GM12874 (cell line): ENCODE results near the gene TTF2.

Experiments used
- CTCF ChIP-seq: IDR thresholded peaks from 2 replicates; pipeline ENCODE4 v1.5.1; 2011; ENCODE audit warnings: low read depth, mild to moderate bottlenecking, control low read depth, low read length, moderate library complexity; ENCODE audit not compliant: insufficient read depth

The TTF2 gene

GRCh38 chr1:117114877-117115276 is 54.8 kb downstream of the TTF2 start:
- TF ChIP-seq CTCF, result no peak

GRCh38 chr1:117116090-117116783 is 56.1 kb downstream of the TTF2 start:
- TF ChIP-seq CTCF, result no peak

- TF ChIP-seq CTCF, result no peak
These were observed 56.6 kb downstream of the TTF2 start for GRCh38 chr1:117116784-117117130.

GRCh38 chr1:117117697-117118096 is 57.6 kb downstream of the TTF2 start:
- no peak for TF ChIP-seq CTCF

GRCh38 chr1:117118137-117118536 is 58.0 kb downstream of the TTF2 start:
- no peak for TF ChIP-seq CTCF

GRCh38 chr1:117120774-117121588 is 60.9 kb downstream of the TTF2 start:
- no peak for TF ChIP-seq CTCF

- peak; percentile 79 for TF ChIP-seq CTCF
These were observed 61.6 kb downstream of the TTF2 start, which contains the start of gene TRIM45 for GRCh38 chr1:117121589-117122329. Gene TRIM45 (minus strand): TSS chr1:117121749. CDS start chr1:117121201, 548 bp downstream.
